ENCODE results near the gene SLC25A14.
"Not testable (repeated sequence)": the region's sequence is repeated elsewhere in the genome, so short reads cannot be mapped to it uniquely, and the experiment has no call there.

DNA sequence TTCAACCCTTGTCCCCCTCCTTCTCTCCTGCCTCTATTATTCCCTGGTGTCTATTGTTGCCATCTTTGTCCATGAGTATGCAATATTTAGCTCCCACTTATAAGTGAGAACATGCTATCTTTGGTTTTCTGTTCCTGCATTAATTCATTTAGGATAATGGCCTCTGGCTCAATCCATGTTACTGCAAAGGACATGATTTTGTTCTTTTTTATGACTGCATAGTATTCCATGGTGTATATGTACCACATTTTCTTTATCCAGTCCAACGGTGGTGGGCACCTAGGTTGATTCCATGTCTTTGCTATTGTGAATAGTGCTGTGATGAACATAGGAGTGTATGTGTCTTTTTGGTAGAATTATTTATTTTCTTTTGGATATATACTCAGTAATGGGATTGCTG lies 12.3 kb downstream of the SLC25A14 start:
- TF ChIP-seq, protein P1, sequence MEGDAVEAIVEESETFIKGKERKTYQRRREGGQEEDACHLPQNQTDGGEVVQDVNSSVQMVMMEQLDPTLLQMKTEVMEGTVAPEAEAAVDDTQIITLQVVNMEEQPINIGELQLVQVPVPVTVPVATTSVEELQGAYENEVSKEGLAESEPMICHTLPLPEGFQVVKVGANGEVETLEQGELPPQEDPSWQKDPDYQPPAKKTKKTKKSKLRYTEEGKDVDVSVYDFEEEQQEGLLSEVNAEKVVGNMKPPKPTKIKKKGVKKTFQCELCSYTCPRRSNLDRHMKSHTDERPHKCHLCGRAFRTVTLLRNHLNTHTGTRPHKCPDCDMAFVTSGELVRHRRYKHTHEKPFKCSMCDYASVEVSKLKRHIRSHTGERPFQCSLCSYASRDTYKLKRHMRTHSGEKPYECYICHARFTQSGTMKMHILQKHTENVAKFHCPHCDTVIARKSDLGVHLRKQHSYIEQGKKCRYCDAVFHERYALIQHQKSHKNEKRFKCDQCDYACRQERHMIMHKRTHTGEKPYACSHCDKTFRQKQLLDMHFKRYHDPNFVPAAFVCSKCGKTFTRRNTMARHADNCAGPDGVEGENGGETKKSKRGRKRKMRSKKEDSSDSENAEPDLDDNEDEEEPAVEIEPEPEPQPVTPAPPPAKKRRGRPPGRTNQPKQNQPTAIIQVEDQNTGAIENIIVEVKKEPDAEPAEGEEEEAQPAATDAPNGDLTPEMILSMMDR (IDR thresholded peaks at IDR 0.05): not testable (repeated sequence)
- TF ChIP-seq POLR2A (IDR thresholded peaks at IDR 0.05): not testable (repeated sequence)

All from esophagus squamous epithelium (tissue), 4 donors.